GM18909 (cell line): ENCODE measurements around the gene LSAMP.

ENCODE experiments used
- ATAC-seq: cut with Tn5 transposase; IDR thresholded peaks from one replicate; pipeline ENCODE4 v1.9.1; 2021; ENCODE audit warnings: mild to moderate bottlenecking; ENCODE audit not compliant: unreplicated experiment, poor library complexity

The LSAMP gene

GRCh38 chr3:115922681-115923347 lies 522.5 kb downstream of the LSAMP start:
- ATAC-seq = no peak

GRCh38 chr3:115921711-115922110 lies 523.6 kb downstream of the LSAMP start:
- no peak for ATAC-seq

GRCh38 chr3:115918900-115919299 lies 526.4 kb downstream of the LSAMP start:
- no peak for ATAC-seq

- ATAC-seq = no peak
Observed at GRCh38 chr3:115916866-115917265, 528.4 kb downstream of the LSAMP start.

GRCh38 chr3:115915061-115915460 lies 530.2 kb downstream of the LSAMP start:
- ATAC-seq = no peak

- no peak for ATAC-seq
Observed at GRCh38 chr3:115913069-115913686, 532.1 kb downstream of the LSAMP start.

- ATAC-seq = no peak
Observed at GRCh38 chr3:115912372-115912771, 532.9 kb downstream of the LSAMP start.

- ATAC-seq = no peak
Observed at GRCh38 chr3:115905871-115906270, 539.4 kb downstream of the LSAMP start.

- no peak for ATAC-seq
Observed at GRCh38 chr3:115903843-115904242, 541.4 kb downstream of the LSAMP start.

GRCh38 chr3:115901008-115901407 lies 544.3 kb downstream of the LSAMP start:
- ATAC-seq = no peak

GRCh38 chr3:115899535-115899934 lies 545.8 kb downstream of the LSAMP start:
- no peak for ATAC-seq

- no peak for ATAC-seq
Observed at GRCh38 chr3:115898656-115899410, 546.5 kb downstream of the LSAMP start.

GRCh38 chr3:115891006-115891636 lies 554.2 kb downstream of the LSAMP start:
- no peak for ATAC-seq

GRCh38 chr3:115890579-115890978 lies 554.7 kb downstream of the LSAMP start:
- no peak for ATAC-seq

- no peak for ATAC-seq
Observed at GRCh38 chr3:115885621-115886020, 559.7 kb downstream of the LSAMP start.

- ATAC-seq = no peak
Observed at GRCh38 chr3:115877615-115877899, 567.7 kb downstream of the LSAMP start.

- ATAC-seq = no peak
Observed at GRCh38 chr3:115876876-115877614, 568.2 kb downstream of the LSAMP start.

GRCh38 chr3:115875460-115875859 lies 569.8 kb downstream of the LSAMP start:
- no peak for ATAC-seq

- ATAC-seq = no peak
Observed at GRCh38 chr3:115871735-115872134, 573.6 kb downstream of the LSAMP start.

GRCh38 chr3:115864911-115865310 lies 580.4 kb downstream of the LSAMP start:
- no peak for ATAC-seq

GRCh38 chr3:115862849-115863248 lies 582.4 kb downstream of the LSAMP start:
- no peak for ATAC-seq
